WTC11 (cell line): Measurements from ENCODE around the gene CENPX. TPM values are rescaled to one million over a fixed set of nuclear protein-coding genes. Genes with fewer than 3 reads are reported as not detected.

Source experiments
- ATAC-seq: fragments of 200-7000 bp; cut with Tn5 transposase; 2 replicates; pipeline ENCODE4 v1.10.0; 2021; ENCODE audit warnings: mild to moderate bottlenecking, moderate library complexity
- CTCF ChIA-PET: fragments of 300-600 bp; sonication (Branson Sonifier 250); formaldehyde crosslinking; loops from one replicate; lab custom pipeline; 2021; ENCODE audit warnings: antibody characterized with exemption; lab: Charles Lee
- POLR2A ChIA-PET: fragments of 350-600 bp; sonication (Branson Sonifier 250); formaldehyde crosslinking; loops from one replicate; lab custom pipeline; 2021; ENCODE audit warnings: antibody characterized with exemption; lab: Charles Lee
- DNase-seq: peaks from one replicate; pipeline ENCODE4 v3.0.0; 2021; ENCODE audit warnings: low spot score
- H3K27ac Mint-ChIP-seq: 2 replicates; pipeline ENCODE4 v1.8.0; 2021; ENCODE audit warnings: mixed read lengths
- H3K27me3 Mint-ChIP-seq: 2 replicates; pipeline ENCODE4 v1.8.0; 2021; ENCODE audit warnings: low read depth, mild to moderate bottlenecking, moderate library complexity, mixed read lengths
- H3K36me3 Mint-ChIP-seq: 2 replicates; pipeline ENCODE4 v1.8.0; 2021; ENCODE audit warnings: mixed read lengths
- H3K4me1 Mint-ChIP-seq: 2 replicates; pipeline ENCODE4 v1.8.0; 2022; ENCODE audit warnings: mixed read lengths
- H3K4me3 Mint-ChIP-seq: 2 replicates; pipeline ENCODE4 v1.8.0; 2021; ENCODE audit warnings: mild to moderate bottlenecking, moderate library complexity, mixed read lengths
- H3K9me3 Mint-ChIP-seq: 2 replicates; pipeline ENCODE4 v1.8.0; 2021; ENCODE audit warnings: mixed read lengths
- ATF6 ChIP-seq: sonication (generic); formaldehyde crosslinking; IDR thresholded peaks from 2 replicates; pipeline ENCODE4 v1.8.1; 2023; ENCODE audit warnings: mild to moderate bottlenecking, missing genetic modification reagents
- CBFB ChIP-seq: sonication (generic); formaldehyde crosslinking; IDR thresholded peaks from 2 replicates; pipeline ENCODE4 v1.8.1; 2022; ENCODE audit warnings: mild to moderate bottlenecking, low read depth, missing genetic modification reagents
- CREB1 ChIP-seq: sonication (generic); formaldehyde crosslinking; IDR thresholded peaks from 2 replicates; pipeline ENCODE4 v1.8.0; 2023; ENCODE audit warnings: mild to moderate bottlenecking, missing genetic modification reagents
- CREM ChIP-seq: sonication (generic); formaldehyde crosslinking; IDR thresholded peaks from 2 replicates; pipeline ENCODE4 v1.8.1; 2022; ENCODE audit warnings: mild to moderate bottlenecking, missing genetic modification reagents, moderate library complexity
- EMX1 ChIP-seq: fragments of 250-450 bp; sonication (Bioruptor Pico); IDR thresholded peaks from 2 replicates; pipeline ENCODE4 v1.8.0; 2021; ENCODE audit warnings: mild to moderate bottlenecking
- ESRRA ChIP-seq: sonication (generic); formaldehyde crosslinking; IDR thresholded peaks from 2 replicates; pipeline ENCODE4 v1.8.1; 2022; ENCODE audit warnings: mild to moderate bottlenecking, missing genetic modification reagents, borderline replicate concordance
- ETV6 ChIP-seq: sonication (generic); formaldehyde crosslinking; IDR thresholded peaks from 2 replicates; pipeline ENCODE4 v1.8.1; 2022; ENCODE audit warnings: mild to moderate bottlenecking, missing genetic modification reagents
- FOXK1 ChIP-seq: sonication (generic); formaldehyde crosslinking; IDR thresholded peaks from 2 replicates; pipeline ENCODE4 v1.8.0; 2022; ENCODE audit warnings: mild to moderate bottlenecking, moderate library complexity, missing genetic modification reagents
- FOXP4 ChIP-seq: sonication (generic); formaldehyde crosslinking; IDR thresholded peaks from 2 replicates; pipeline ENCODE4 v1.8.0; 2022; ENCODE audit warnings: mild to moderate bottlenecking, missing genetic modification reagents
- GABPB1 ChIP-seq: sonication (generic); formaldehyde crosslinking; IDR thresholded peaks from 2 replicates; pipeline ENCODE4 v1.8.1; 2023; ENCODE audit warnings: mild to moderate bottlenecking, missing genetic modification reagents
- GTF2I ChIP-seq: fragments of 250-450 bp; sonication (Bioruptor Pico); conservative IDR thresholded peaks from 2 replicates; pipeline ENCODE4 v1.4.0; 2021; ENCODE audit warnings: mild to moderate bottlenecking
- MLX ChIP-seq: sonication (generic); formaldehyde crosslinking; IDR thresholded peaks from 2 replicates; pipeline ENCODE4 v1.8.1; 2023; ENCODE audit warnings: mild to moderate bottlenecking, missing genetic modification reagents, moderate library complexity
- NFE2L1 ChIP-seq: sonication (generic); formaldehyde crosslinking; IDR thresholded peaks from 2 replicates; pipeline ENCODE4 v1.8.1; 2023; ENCODE audit warnings: missing genetic modification reagents
- NR2C2 ChIP-seq: sonication (generic); formaldehyde crosslinking; IDR thresholded peaks from 2 replicates; pipeline ENCODE4 v1.8.0; 2022; ENCODE audit warnings: mild to moderate bottlenecking, missing genetic modification reagents
- NR3C1 ChIP-seq: sonication (generic); formaldehyde crosslinking; conservative IDR thresholded peaks from 2 replicates; pipeline ENCODE4 v1.8.1; 2023; ENCODE audit warnings: low read depth, mild to moderate bottlenecking, missing genetic modification reagents
- SMAD3 ChIP-seq: sonication (generic); formaldehyde crosslinking; IDR thresholded peaks from 2 replicates; pipeline ENCODE4 v1.8.0; 2022; ENCODE audit warnings: missing genetic modification reagents, mild to moderate bottlenecking, borderline replicate concordance
- SMAD4 ChIP-seq: sonication (generic); formaldehyde crosslinking; IDR thresholded peaks from 2 replicates; pipeline ENCODE4 v1.8.0; 2022; ENCODE audit warnings: mild to moderate bottlenecking, missing genetic modification reagents
- SOX15 ChIP-seq: fragments of 250-450 bp; sonication (Bioruptor Pico); IDR thresholded peaks from 2 replicates; pipeline ENCODE4 v1.9.0; 2021; ENCODE audit warnings: mild to moderate bottlenecking
- ZBTB43 ChIP-seq: sonication (generic); formaldehyde crosslinking; IDR thresholded peaks from 2 replicates; pipeline ENCODE4 v1.8.1; 2023; ENCODE audit warnings: mild to moderate bottlenecking, missing genetic modification reagents
- ZNF263 ChIP-seq: sonication (generic); formaldehyde crosslinking; IDR thresholded peaks from 2 replicates; pipeline ENCODE4 v1.8.1; 2022; ENCODE audit warnings: low read depth, mild to moderate bottlenecking, moderate library complexity, missing genetic modification reagents
- ZNF416 ChIP-seq: fragments of 250-450 bp; sonication (Bioruptor Pico); IDR thresholded peaks from 2 replicates; pipeline ENCODE4 v1.9.0; 2021; ENCODE audit warnings: mild to moderate bottlenecking, inconsistent platforms
- ZSCAN18 ChIP-seq: fragments of 250-450 bp; sonication (Bioruptor Pico); IDR thresholded peaks from 2 replicates; pipeline ENCODE4 v2.1.2; 2022; ENCODE audit warnings: mild to moderate bottlenecking, moderate library complexity
- total RNA-seq: library from RNA; stranded (reverse); gene quantifications from 3 replicates; pipeline ENCODE4 v1.2.3, GENCODE V29; 2021

The CENPX gene
- total RNA-seq, 1 experiment from 2014 or later: 121 TPM

GRCh38 chr17:82016061-82016874 is 6.4 kb downstream of the CENPX start (continued):
- TF ChIP-seq ZNF263 (CRISPR knock-in tag) (no peak), ATF6 (no peak)

DNA sequence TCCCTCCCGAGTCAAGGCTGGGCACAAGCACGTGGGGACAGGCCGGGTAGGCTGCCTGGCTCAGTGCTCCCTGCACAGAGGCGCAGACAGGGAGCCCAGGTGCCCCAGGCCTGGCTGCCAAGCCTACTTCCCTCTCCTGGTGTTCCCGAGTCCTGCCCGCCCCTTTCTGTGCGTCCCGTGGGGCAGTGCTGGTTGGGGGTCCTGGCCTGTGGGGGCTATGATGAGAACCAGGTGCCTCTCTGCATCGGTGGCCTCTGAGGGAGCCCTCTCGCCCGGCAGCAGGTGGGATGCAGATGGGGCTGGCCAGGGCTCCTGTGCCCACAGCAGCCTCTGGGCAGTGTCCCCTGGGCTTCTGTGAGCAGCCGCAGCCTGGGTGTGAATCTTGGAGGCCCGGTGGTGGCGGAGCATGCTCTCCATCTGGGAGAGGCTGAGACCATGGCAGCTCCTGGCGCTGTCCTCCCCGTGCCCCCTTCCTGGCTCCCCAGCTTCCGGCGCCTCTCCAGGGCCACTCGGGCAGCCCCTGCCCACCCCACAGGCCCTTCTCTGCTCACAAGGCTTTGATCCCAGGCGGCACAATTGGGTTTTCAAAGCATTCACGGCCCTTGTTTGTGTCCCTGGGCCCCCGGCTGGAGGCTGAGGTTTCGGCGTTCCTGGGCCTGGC is 7.2 kb downstream of the CENPX start:
- Mint-ChIP-seq H3K27ac (no peak overlapping the region), H3K9me3 (no peaks in the 10 kb centered on the region), H3K36me3 (no peaks in the 10 kb centered on the region; the same call in 1 of the 2 replicates), H3K27me3 (no peaks in the 10 kb centered on the region), H3K4me3 (no peak overlapping the region), H3K4me1 (no peaks in the 10 kb centered on the region)
- CTCF ChIA-PET: interaction anchor here (1.4 to 8.8 kb wide), 3 partner anchors 16 to 56 kb away, joined by 6 to 119 read pairs (median 7); partner anchors contain the start of gene RAC3
- POLR2A ChIA-PET: no interaction called here
- TF ChIP-seq CBFB (CRISPR knock-in tag): no peak
- TF ChIP-seq ZBTB43: no peak
- peak; percentile 20; the same call in 1 of the 2 replicates for TF ChIP-seq GABPB1 (CRISPR knock-in tag)
- TF ChIP-seq SOX15 (CRISPR knock-in tag): no peak
- no peak for DNase-seq
- no peak for ATAC-seq

GRCh38 chr17:82014971-82015310 is 7.7 kb downstream of the CENPX start:
- Mint-ChIP-seq H3K4me1 (no peaks in the 10 kb centered on the region), H3K27me3 (no peaks in the 10 kb centered on the region), H3K9me3 (no peaks in the 10 kb centered on the region), H3K4me3 (no peak overlapping the region), H3K27ac (no peak overlapping the region), H3K36me3 (no peaks in the 10 kb centered on the region; the same call in 1 of the 2 replicates)
- ATAC-seq: no peak
- no peak for TF ChIP-seq MLX (CRISPR knock-in tag)
- TF ChIP-seq SMAD3 (CRISPR knock-in tag): no peak
- TF ChIP-seq EMX1 (CRISPR knock-in tag): no peak
- TF ChIP-seq CREB1 (CRISPR knock-in tag): no peak
- TF ChIP-seq FOXP4: no peak
- no peak for TF ChIP-seq ZSCAN18 (CRISPR knock-in tag)
- TF ChIP-seq ESRRA (CRISPR knock-in tag): no peak
- no peak for TF ChIP-seq GTF2I
- TF ChIP-seq CREM (CRISPR knock-in tag): no peak
- TF ChIP-seq ETV6 (CRISPR knock-in tag): no peak
- no peak for TF ChIP-seq CBFB (CRISPR knock-in tag)
- no peak for TF ChIP-seq NR3C1
- TF ChIP-seq SMAD4 (CRISPR knock-in tag): no peak
- TF ChIP-seq NFE2L1 (CRISPR knock-in tag): no peak
- no peak for TF ChIP-seq NR2C2 (CRISPR knock-in tag)
- TF ChIP-seq FOXK1 (CRISPR knock-in tag): no peak
- no peak for TF ChIP-seq ZNF416 (CRISPR knock-in tag)
- ChIA-PET CTCF (interaction anchor here (2.1 kb wide), 1 partner anchor 55 kb away, joined by 7 read pairs; no protein-coding TSS in a partner anchor), POLR2A (no interaction called here)
- no peak for DNase-seq
